Right atrium auricular region (tissue), 2 donors: ENCODE data around the gene ADK. TPM values are rescaled to one million over a fixed set of nuclear protein-coding genes. Genes with fewer than 3 reads are reported as not detected.

Experiments used
- DNase-seq: peaks from one replicate; pipeline ENCODE4 v3.0.0-alpha.2; 2019; ENCODE audit warnings: low spot score
- H3K27ac ChIP-seq, 2 donors: fragments of 200-600 bp; sonication (generic); 1 replicate in 1 of 2; 2 replicates in 1 of 2; pipeline ENCODE4 v1.5.1; 2016 to 2019
- H3K27me3 ChIP-seq, 2 donors: fragments of 200-600 bp; sonication (generic); one replicate each; pipeline versions ENCODE4 v1.5.1 to v1.6.0; 2017 to 2019
- H3K36me3 ChIP-seq: fragments of 200-600 bp; sonication (generic); one replicate; pipeline ENCODE4 v1.5.1; 2016
- H3K4me1 ChIP-seq, 2 donors: fragments of 200-600 bp; sonication (generic); one replicate each; pipeline versions ENCODE4 v1.5.1 to v1.6.0; 2017 to 2019
- H3K4me3 ChIP-seq, 2 donors: fragments of 200-600 bp; sonication (generic); 1 replicate in 1 of 2; 2 replicates in 1 of 2; pipeline ENCODE4 v1.5.1; 2017 to 2019; ENCODE audit warnings: mild to moderate bottlenecking in 1 of 2, moderate library complexity in 1 of 2
- H3K9me3 ChIP-seq, 2 donors: fragments of 200-600 bp; sonication (generic); one replicate each; pipeline ENCODE4 v1.5.1; 2019
- CTCF ChIP-seq, 2 donors: fragments of 200-600 bp; sonication (generic); IDR thresholded peaks; one replicate each; pipeline ENCODE4 v1.5.1; 2019; ENCODE audit warnings: antibody characterized with exemption in 2 of 2
- total RNA-seq, 2 donors: library from RNA; depleted of rRNA; stranded (reverse); fragments of >200 nt; gene quantifications; one replicate each; pipeline ENCODE4 v1.1.0, GENCODE V29; 2016

ADK gene
- total RNA-seq, 2 donors from 2014 or later: 23.7 to 31.6 TPM

GRCh38 chr10:74752371-74753040, 601.5 kb downstream of the ADK start:
- H3K27ac ChIP-seq: no peak overlapping the region
- DNase-seq: no peak
- no peak for TF ChIP-seq CTCF (IDR thresholded peaks at IDR 0.05)
- no peaks in the 10 kb centered on the region for H3K36me3 ChIP-seq
- H3K4me1 ChIP-seq: no peaks in the 10 kb centered on the region
- H3K4me3 ChIP-seq: no peak overlapping the region
- no peaks in the 10 kb centered on the region for H3K9me3 ChIP-seq
- no peaks in the 10 kb centered on the region for H3K27me3 ChIP-seq

GRCh38 chr10:74753442-74754211, 602.6 kb downstream of the ADK start:
- Histone ChIP-seq H3K9me3 (no peaks in the 10 kb centered on the region), H3K27ac (no peak overlapping the region), H3K4me3 (no peak overlapping the region), H3K4me1 (no peaks in the 10 kb centered on the region), H3K36me3 (no peaks in the 10 kb centered on the region), H3K27me3 (no peaks in the 10 kb centered on the region)
- no peak for TF ChIP-seq CTCF (IDR thresholded peaks at IDR 0.05)
- DNase-seq: no peak

DNA sequence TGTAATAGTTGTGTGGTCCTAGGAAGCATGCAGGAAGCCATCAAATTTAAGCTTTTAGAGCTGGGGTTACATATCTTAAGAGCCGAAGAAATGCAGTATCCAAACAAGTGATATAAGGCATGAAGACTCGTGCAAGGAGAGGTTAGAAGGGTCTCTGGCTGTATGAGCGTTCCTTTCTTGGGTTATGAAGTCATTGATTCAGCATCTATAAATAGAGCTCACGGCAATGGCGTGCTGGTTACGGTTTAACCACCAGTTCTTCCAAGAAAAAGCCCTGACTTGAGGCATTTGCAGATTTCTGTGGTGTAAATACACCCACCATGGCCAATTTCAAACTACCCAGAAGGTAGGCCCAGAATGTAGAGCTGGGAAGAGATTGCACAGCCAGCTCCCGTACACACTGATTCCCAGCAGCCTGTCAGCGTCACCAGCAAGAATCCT, 603.4 kb downstream of the ADK start:
- no peaks in the 10 kb centered on the region for H3K9me3 ChIP-seq
- H3K27ac ChIP-seq: no peak overlapping the region
- H3K27me3 ChIP-seq: no peaks in the 10 kb centered on the region
- TF ChIP-seq CTCF (IDR thresholded peaks at IDR 0.05): no peak
- H3K4me3 ChIP-seq: no peak overlapping the region
- H3K4me1 ChIP-seq: no peaks in the 10 kb centered on the region
- no peak for DNase-seq
- H3K36me3 ChIP-seq: no peaks in the 10 kb centered on the region

DNA sequence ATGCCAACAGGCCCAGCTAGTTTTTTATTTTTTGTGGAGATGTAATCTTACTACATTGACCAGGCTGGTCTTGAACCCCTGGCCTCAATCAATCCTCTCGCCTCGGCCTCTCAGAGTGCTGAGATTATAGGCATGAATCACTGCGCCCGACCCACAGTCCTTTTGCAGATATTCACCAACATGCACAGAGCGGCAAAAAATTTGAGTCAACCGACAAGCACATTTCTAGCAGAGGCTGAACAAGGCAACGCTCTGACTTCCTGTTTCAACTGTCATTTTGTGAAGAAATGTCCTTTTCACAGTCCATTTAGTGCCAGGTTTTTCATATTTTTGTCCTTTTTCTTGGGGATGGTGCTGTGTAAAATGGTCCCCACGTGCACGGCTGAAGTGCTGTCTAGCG, 604.3 kb downstream of the ADK start:
- H3K27ac ChIP-seq: no peak overlapping the region
- H3K4me1 ChIP-seq: no peaks in the 10 kb centered on the region
- no peaks in the 10 kb centered on the region for H3K9me3 ChIP-seq
- no peak for DNase-seq
- H3K27me3 ChIP-seq: no peaks in the 10 kb centered on the region
- H3K4me3 ChIP-seq: no peak overlapping the region
- no peaks in the 10 kb centered on the region for H3K36me3 ChIP-seq
- TF ChIP-seq CTCF (IDR thresholded peaks at IDR 0.05): no peak

Other genes starting within 250 kb of the ADK start
- gene PLAU, start 240.1 kb upstream of the ADK start, total RNA-seq: 1 to 10 TPM; 3.9 to 4.6 TPM
- gene VCL, start 153.1 kb upstream of the ADK start, total RNA-seq: 100 to 1,000 TPM; 173 to 216 TPM
- 10 to 100 TPM; 20.2 to 27.6 TPM for gene AP3M1, start 393 bp upstream of the ADK start, total RNA-seq